ENCODE data around the gene DDX24.

GRCh38 chr14:94115058-94115591 is 34.1 kb upstream of the DDX24 start:
- TF ChIP-seq CTCF (IDR thresholded peaks at IDR 0.05) (no peak), EP300 (IDR thresholded peaks at IDR 0.05) (no peak), POLR2A (IDR thresholded peaks at IDR 0.05) (no peak), POLR2AphosphoS5 (IDR thresholded peaks at IDR 0.05) (no peak)

All from gastroesophageal sphincter (tissue), 3 donors.